A673 (cell line): ENCODE data around the gene KLRD1. TPM values are rescaled to one million over a fixed set of nuclear protein-coding genes. Genes with fewer than 3 reads are reported as not detected.
"Not testable (repeated sequence)": the region's sequence is repeated elsewhere in the genome, so short reads cannot be mapped to it uniquely, and the experiment has no call there.

Source experiments
- BruUV-seq: library from RNA; stranded (reverse); fragments of 400-500 nt; replicated peaks from 2 replicates; lab custom pipeline; 2021; lab: Mats Ljungman, UMichigan
- CTCF ChIA-PET: fragments of 300-600 bp; sonication (Branson Sonifier 250); formaldehyde crosslinking; loops from one replicate; lab custom pipeline; 2022; ENCODE audit warnings: antibody characterized with exemption; lab: Charles Lee
- POLR2A ChIA-PET: fragments of 300-600 bp; sonication (Branson Sonifier 250); formaldehyde crosslinking; loops from one replicate; lab custom pipeline; 2022; ENCODE audit warnings: antibody characterized with exemption; ENCODE audit not compliant: low non-redundant PET; lab: Charles Lee
- DNase-seq: peaks from one replicate; pipeline ENCODE4 v3.0.0-alpha.2; 2015; ENCODE audit warnings: low spot score
- H3K27ac ChIP-seq: fragments of 200-600 bp; sonication (generic); 2 replicates; pipeline ENCODE4 v1.5.1; 2016; ENCODE audit warnings: mixed run types, low read depth, mild to moderate bottlenecking, mixed read lengths, antibody characterized with exemption, low read length; ENCODE audit not compliant: poor library complexity, severe bottlenecking
- H3K27me3 ChIP-seq: fragments of 200-600 bp; sonication (generic); replicated peaks from 2 replicates; pipeline ENCODE4 v1.6.1; 2017; ENCODE audit warnings: mixed run types, low read depth, mild to moderate bottlenecking, mixed read lengths, antibody characterized with exemption, low read length; ENCODE audit not compliant: insufficient read depth, poor library complexity
- H3K36me3 ChIP-seq: fragments of 200-600 bp; sonication (generic); 2 replicates; pipeline ENCODE4 v1.6.1; 2016; ENCODE audit warnings: mixed run types, mild to moderate bottlenecking, mixed read lengths, antibody characterized with exemption, low read length; ENCODE audit not compliant: insufficient read depth, poor library complexity, severe bottlenecking
- H3K4me1 ChIP-seq: fragments of 200-600 bp; sonication (generic); 2 replicates; pipeline ENCODE4 v1.6.1; 2017; ENCODE audit warnings: mixed run types, mild to moderate bottlenecking, mixed read lengths, antibody characterized with exemption, low read length; ENCODE audit not compliant: insufficient read depth, poor library complexity, severe bottlenecking
- H3K4me3 ChIP-seq: fragments of 200-600 bp; sonication (generic); 2 replicates; pipeline ENCODE4 v1.5.1; 2016; ENCODE audit warnings: low read depth, mixed run types, mild to moderate bottlenecking, mixed read lengths, low read length; ENCODE audit not compliant: poor library complexity, severe bottlenecking
- H3K9me3 ChIP-seq: fragments of 200-600 bp; sonication (generic); 2 replicates; pipeline ENCODE4 v1.6.1; 2016; ENCODE audit warnings: mixed run types, low read depth, mild to moderate bottlenecking, mixed read lengths, antibody characterized with exemption, low read length; ENCODE audit not compliant: poor library complexity, severe bottlenecking
- EZH2 ChIP-seq: fragments of 200-600 bp; sonication (generic); IDR thresholded peaks from 2 replicates; pipeline ENCODE4 v1.6.1; 2017; ENCODE audit warnings: borderline replicate concordance, low read depth, mild to moderate bottlenecking, mixed read lengths, antibody characterized with exemption, low read length; ENCODE audit not compliant: poor library complexity, severe bottlenecking
- intact Hi-C: fragments of 100-400 bp; cut with micrococcal nuclease; formaldehyde crosslinking; loops from one replicate; pipeline ENCODE4 v1.10.0; 2022; ENCODE audit not compliant: unreplicated experiment
- total RNA-seq: library from RNA; stranded (reverse); gene quantifications from 2 replicates; pipeline ENCODE4 v1.2.3, GENCODE V29; 2021
- TF ChIP-seq, protein P1 (sequence below): fragments of 300-800, 200-600 bp; sonication (generic); conservative IDR thresholded peaks from 2 replicates; pipeline ENCODE4 v1.5.1; 2017; ENCODE audit warnings: low read depth, mild to moderate bottlenecking, antibody characterized with exemption, low read length, moderate library complexity, mixed read lengths

Gene KLRD1
- total RNA-seq, 1 experiment from 2014 or later, result 0.02 TPM

DNA sequence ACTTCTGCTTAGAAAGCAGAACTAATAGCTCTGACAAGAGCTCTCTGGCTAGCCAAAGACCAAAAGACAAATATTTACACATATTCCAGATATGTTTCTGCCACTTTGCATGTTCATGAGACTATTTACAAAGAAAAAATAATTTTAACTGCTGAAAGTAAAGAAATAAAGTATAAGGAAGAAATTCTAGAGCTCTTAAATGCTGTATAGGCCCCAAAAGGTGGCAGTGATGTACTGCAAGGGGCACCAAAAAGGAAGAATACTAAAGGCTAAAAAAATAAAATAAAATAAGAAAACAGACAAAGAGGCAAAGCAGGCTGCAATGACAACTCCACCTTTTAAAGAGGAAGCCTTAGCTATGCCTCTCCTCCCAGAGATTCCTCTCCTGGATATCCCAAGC lies 59.2 kb downstream of the KLRD1 start:
- Histone ChIP-seq H3K27me3 (no peaks in the 10 kb centered on the region), H3K27ac (no peak overlapping the region), H3K9me3 (no peaks in the 10 kb centered on the region), H3K4me1 (peaks cover 21% of the 10 kb centered on the region), H3K36me3 (no peaks in the 10 kb centered on the region), H3K4me3 (no peak overlapping the region)
- intact Hi-C loops, result no loop called here
- TF ChIP-seq, protein P1, sequence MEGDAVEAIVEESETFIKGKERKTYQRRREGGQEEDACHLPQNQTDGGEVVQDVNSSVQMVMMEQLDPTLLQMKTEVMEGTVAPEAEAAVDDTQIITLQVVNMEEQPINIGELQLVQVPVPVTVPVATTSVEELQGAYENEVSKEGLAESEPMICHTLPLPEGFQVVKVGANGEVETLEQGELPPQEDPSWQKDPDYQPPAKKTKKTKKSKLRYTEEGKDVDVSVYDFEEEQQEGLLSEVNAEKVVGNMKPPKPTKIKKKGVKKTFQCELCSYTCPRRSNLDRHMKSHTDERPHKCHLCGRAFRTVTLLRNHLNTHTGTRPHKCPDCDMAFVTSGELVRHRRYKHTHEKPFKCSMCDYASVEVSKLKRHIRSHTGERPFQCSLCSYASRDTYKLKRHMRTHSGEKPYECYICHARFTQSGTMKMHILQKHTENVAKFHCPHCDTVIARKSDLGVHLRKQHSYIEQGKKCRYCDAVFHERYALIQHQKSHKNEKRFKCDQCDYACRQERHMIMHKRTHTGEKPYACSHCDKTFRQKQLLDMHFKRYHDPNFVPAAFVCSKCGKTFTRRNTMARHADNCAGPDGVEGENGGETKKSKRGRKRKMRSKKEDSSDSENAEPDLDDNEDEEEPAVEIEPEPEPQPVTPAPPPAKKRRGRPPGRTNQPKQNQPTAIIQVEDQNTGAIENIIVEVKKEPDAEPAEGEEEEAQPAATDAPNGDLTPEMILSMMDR, result peak; percentile 35; the same call in 1 of the 2 replicates
- TF ChIP-seq EZH2, result no peak
- DNase-seq, result peak; percentile 29
- CTCF ChIA-PET, result interaction anchor here (0.6 kb wide), 1 partner anchor 1341 kb away, joined by 3 read pairs; no protein-coding TSS in a partner anchor
- no TSS peak for BruUV-seq
- POLR2A ChIA-PET, result interaction anchor here (0.5 to 0.6 kb wide), 2 partner anchors 87 to 1015 kb away, joined by 3 to 4 read pairs; no protein-coding TSS in a partner anchor

DNA sequence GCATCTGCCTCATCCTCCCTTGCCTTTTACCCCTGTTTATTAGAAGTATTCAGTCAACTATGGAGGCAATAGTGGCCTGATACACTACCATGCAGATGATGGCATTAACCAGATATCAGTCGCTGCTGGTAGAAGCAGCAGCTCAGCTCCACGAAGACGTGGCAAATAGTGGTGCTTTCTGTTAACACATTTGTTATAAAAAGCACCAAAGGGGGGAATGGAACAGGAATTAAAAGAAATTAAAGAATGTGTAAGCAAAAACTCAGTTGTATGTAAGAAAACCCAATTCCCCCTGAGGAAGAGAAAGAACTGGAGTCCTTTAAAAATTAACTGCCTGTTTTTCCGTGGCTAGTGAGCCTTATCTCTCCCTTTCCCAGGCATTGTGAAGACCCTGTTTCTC lies 60.0 kb downstream of the KLRD1 start:
- POLR2A ChIA-PET, intact Hi-C loops, H3K4me3 ChIP-seq, DNase-seq, H3K27ac ChIP-seq, CTCF ChIA-PET, H3K27me3 ChIP-seq, H3K36me3 ChIP-seq, H3K9me3 ChIP-seq, BruUV-seq: not testable (repeated sequence)
- H3K4me1 ChIP-seq, result peaks cover 20% of the 10 kb centered on the region

DNA sequence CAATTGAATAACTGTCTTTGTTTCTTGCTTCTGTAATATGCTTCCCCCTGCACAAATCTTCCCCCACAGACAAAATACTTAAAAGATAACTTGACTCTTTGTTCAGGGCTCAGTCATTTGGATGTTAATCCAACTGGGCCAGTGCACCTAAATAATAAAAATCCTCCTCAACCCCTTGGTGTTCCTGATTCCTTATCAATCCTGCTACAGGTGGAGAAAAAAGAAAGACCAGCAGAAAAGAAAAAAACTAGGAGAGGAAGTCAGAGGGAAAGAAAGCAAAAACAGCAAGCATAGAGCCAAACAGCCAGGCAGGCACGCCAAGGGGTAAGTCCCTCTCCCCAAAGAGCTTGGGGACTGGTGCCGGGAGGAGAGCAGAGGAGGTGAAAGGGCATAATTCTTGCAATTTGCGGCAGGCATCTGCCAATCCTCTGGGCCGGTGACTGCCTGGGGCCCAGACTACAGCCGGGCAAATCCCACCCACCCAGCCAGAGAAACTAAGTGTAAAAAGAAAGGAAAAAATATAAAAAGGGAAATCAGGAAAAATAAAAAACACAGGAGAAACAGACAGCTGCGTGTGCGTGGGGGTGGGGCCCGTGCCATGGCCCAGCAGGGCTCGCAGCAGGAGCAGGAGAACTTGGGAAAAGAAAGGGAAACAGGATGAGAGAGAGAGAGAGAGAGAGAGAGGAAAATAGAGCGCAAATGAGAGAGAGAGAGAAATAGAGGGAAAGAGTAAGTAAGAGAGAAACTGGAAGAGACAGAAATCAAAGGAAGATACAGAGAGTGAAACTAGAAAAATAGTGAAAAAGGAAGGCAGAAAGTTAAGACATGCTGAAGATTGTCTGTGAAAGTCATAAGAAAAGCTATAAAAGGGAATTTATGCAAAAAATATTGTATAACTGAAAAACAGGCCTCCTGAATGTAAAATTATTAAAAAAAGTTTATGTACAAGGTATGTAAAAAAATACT lies 60.8 kb downstream of the KLRD1 start:
- TF ChIP-seq EZH2, result no peak
- TF ChIP-seq, protein P1, result no peak
- intact Hi-C loops, result no loop called here
- no peak overlapping the region for H3K4me3 ChIP-seq
- no peak for DNase-seq
- no TSS peak for BruUV-seq
- no peaks in the 10 kb centered on the region for H3K27me3 ChIP-seq
- no peaks in the 10 kb centered on the region for H3K9me3 ChIP-seq
- H3K27ac ChIP-seq, result no peak overlapping the region
- peaks cover 13% of the 10 kb centered on the region for H3K4me1 ChIP-seq
- H3K36me3 ChIP-seq, result no peaks in the 10 kb centered on the region
- POLR2A ChIA-PET, result no interaction called here
- CTCF ChIA-PET, result no interaction called here
